HEK293 (cell line): Measurements from ENCODE around the gene TTLL13.

Experiments
- CTCF ChIP-seq: fragments of 450-650 bp; formaldehyde crosslinking; IDR thresholded peaks from 2 replicates; pipeline ENCODE4 v1.5.1; 2016; ENCODE audit warnings: missing biosample characterization, missing genetic modification characterization
- PBX3 ChIP-seq: sonication (generic); formaldehyde crosslinking; IDR thresholded peaks from 2 replicates; pipeline ENCODE4 v1.8.1; 2022; ENCODE audit warnings: mild to moderate bottlenecking, moderate library complexity, missing genetic modification reagents
- SP2 ChIP-seq: fragments of 450-650 bp; formaldehyde crosslinking; IDR thresholded peaks from 2 replicates; pipeline ENCODE4 v1.5.1; 2016; ENCODE audit warnings: missing biosample characterization, missing genetic modification characterization
- WT1 ChIP-seq: fragments of 450-650 bp; formaldehyde crosslinking; IDR thresholded peaks from 2 replicates; pipeline ENCODE4 v1.5.1; 2016; ENCODE audit warnings: missing biosample characterization, missing genetic modification characterization
- YY1 ChIP-seq: fragments of 450-650 bp; formaldehyde crosslinking; IDR thresholded peaks from 2 replicates; pipeline ENCODE4 v1.5.1; 2018; ENCODE audit warnings: missing biosample characterization, missing genetic modification characterization
- ZNF140 ChIP-seq: fragments of 450-650 bp; formaldehyde crosslinking; IDR thresholded peaks from 2 replicates; pipeline ENCODE4 v1.5.1; 2016; ENCODE audit warnings: missing biosample characterization, missing genetic modification characterization
- ZNF549 ChIP-seq: fragments of 450-650 bp; IDR thresholded peaks from 2 replicates; pipeline ENCODE4 v1.5.1; 2018; ENCODE audit warnings: missing biosample characterization, missing genetic modification characterization, mild to moderate bottlenecking, inconsistent platforms, moderate library complexity
- ZNF580 ChIP-seq: fragments of 450-650 bp; formaldehyde crosslinking; IDR thresholded peaks from 2 replicates; pipeline ENCODE4 v1.5.1; 2016; ENCODE audit warnings: missing biosample characterization, missing genetic modification characterization

- TF ChIP-seq CTCF (tag by site-specific recombination) (no peak), PBX3 (CRISPR knock-in tag) (no peak), ZNF580 (tag by site-specific recombination) (no peak), YY1 (tag by site-specific recombination) (no peak), SP2 (tag by site-specific recombination) (no peak), ZNF140 (tag by site-specific recombination) (no peak), WT1 (tag by site-specific recombination) (no peak), ZNF549 (tag by site-specific recombination) (no peak)
Observed at GRCh38 chr15:90232196-90232595, 17.2 kb upstream of the TTLL13 start.
